22Rv1 (cell line): Measurements from ENCODE around the gene GPS1.

ENCODE experiments used
- ZFX ChIP-seq: fragments of 450-650 bp; IDR thresholded peaks from 2 replicates; pipeline ENCODE4 v1.6.1; 2017; ENCODE audit warnings: antibody characterized with exemption, borderline replicate concordance
- TF ChIP-seq, protein P1 (sequence below): fragments of 450-650 bp; IDR thresholded peaks from 2 replicates; pipeline ENCODE4 v1.5.1; 2017; ENCODE audit warnings: mild to moderate bottlenecking

DNA sequence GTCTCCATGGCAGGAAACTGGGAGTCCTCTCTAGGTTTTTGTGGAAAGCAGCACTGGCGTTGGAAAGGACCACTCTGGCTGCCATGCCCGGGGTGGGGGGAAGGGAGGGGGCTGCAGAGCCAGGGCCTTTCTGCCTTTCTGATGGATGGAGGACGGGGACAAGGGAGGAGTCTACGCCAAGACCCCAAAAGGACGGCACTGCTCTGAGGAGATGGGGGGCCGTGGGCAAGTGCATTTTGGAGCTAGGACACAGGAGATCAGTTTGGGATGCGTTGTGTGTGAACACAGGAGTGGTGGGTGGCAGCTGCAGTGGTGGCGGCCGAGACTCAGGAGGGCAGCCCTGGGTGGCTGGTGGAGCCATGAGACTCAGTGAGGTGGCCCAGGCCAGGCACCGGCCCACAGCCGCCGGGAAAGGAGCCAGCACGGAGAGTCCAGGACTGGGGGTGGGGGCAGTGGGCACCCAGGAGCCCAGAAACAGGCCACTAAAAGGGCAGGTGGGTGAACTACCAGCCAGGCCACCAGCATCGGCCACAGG lies 31.1 kb upstream of the GPS1 start:
- TF ChIP-seq, protein P1, sequence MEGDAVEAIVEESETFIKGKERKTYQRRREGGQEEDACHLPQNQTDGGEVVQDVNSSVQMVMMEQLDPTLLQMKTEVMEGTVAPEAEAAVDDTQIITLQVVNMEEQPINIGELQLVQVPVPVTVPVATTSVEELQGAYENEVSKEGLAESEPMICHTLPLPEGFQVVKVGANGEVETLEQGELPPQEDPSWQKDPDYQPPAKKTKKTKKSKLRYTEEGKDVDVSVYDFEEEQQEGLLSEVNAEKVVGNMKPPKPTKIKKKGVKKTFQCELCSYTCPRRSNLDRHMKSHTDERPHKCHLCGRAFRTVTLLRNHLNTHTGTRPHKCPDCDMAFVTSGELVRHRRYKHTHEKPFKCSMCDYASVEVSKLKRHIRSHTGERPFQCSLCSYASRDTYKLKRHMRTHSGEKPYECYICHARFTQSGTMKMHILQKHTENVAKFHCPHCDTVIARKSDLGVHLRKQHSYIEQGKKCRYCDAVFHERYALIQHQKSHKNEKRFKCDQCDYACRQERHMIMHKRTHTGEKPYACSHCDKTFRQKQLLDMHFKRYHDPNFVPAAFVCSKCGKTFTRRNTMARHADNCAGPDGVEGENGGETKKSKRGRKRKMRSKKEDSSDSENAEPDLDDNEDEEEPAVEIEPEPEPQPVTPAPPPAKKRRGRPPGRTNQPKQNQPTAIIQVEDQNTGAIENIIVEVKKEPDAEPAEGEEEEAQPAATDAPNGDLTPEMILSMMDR: no peak
- TF ChIP-seq ZFX: no peak
